ENCODE measurements around the gene PILRA. TPM values are rescaled to one million over a fixed set of nuclear protein-coding genes. Genes with fewer than 3 reads are reported as not detected.
"Not testable (repeated sequence)": the region's sequence is repeated elsewhere in the genome, so short reads cannot be mapped to it uniquely, and the experiment has no call there.

The PILRA gene
- polyA plus RNA-seq, 1 donor from 2014 or later = 2.3 TPM

GRCh38 chr7:100351657-100352058 is 21.6 kb upstream of the PILRA start:
- no peaks in the 10 kb centered on the region for H3K36me3 Mint-ChIP-seq

GRCh38 chr7:100352230-100352781 is 21.0 kb upstream of the PILRA start:
- not testable (repeated sequence) for H3K27ac Mint-ChIP-seq, H3K4me3 Mint-ChIP-seq, H3K27me3 Mint-ChIP-seq, H3K36me3 Mint-ChIP-seq, H3K9me3 Mint-ChIP-seq, H3K4me1 Mint-ChIP-seq

More at GRCh38 chr7:100351657-100352058, 21.6 kb upstream of the PILRA start:
- peak overlapping the region in 1 of 3 donors; percentile 35 for H3K27ac Mint-ChIP-seq
- H3K9me3 Mint-ChIP-seq = no peaks in the 10 kb centered on the region
- H3K4me3 Mint-ChIP-seq = peak overlapping the region in 1 of 4 donors; percentile 70
- H3K4me1 Mint-ChIP-seq = peaks cover 0 to 4% (median 4%) of the 10 kb centered on the region in 3 donors
- no peaks in the 10 kb centered on the region for H3K27me3 Mint-ChIP-seq

- Mint-ChIP-seq H3K27me3 (no peaks in the 10 kb centered on the region), H3K9me3 (no peaks in the 10 kb centered on the region), H3K27ac (peak overlapping the region; percentile 41 to 86 (median 53)), H3K4me1 (peaks cover 0 to 4% (median 4%) of the 10 kb centered on the region in 3 donors), H3K4me3 (peak overlapping the region in 2 of 4 donors; percentile 27 to 34), H3K36me3 (no peaks in the 10 kb centered on the region)
These were observed 20.2 kb upstream of the PILRA start for GRCh38 chr7:100352984-100353684.

- Mint-ChIP-seq H3K36me3 (no peaks in the 10 kb centered on the region), H3K9me3 (no peaks in the 10 kb centered on the region), H3K27me3 (no peaks in the 10 kb centered on the region), H3K27ac (peak overlapping the region; percentile 41 to 86 (median 53)), H3K4me3 (peak overlapping the region in 2 of 4 donors; percentile 38 to 77), H3K4me1 (peaks cover 5 to 10% (median 7%) of the 10 kb centered on the region in 3 donors)
These were observed 19.5 kb upstream of the PILRA start for GRCh38 chr7:100353685-100354330.

GRCh38 chr7:100356416-100357068 is 16.7 kb upstream of the PILRA start:
- Mint-ChIP-seq H3K27ac (peak overlapping the region in 2 of 3 donors; percentile 27 to 35), H3K9me3 (no peaks in the 10 kb centered on the region), H3K4me3 (no peak overlapping the region), H3K4me1 (peaks cover 5 to 8% (median 7%) of the 10 kb centered on the region in 3 donors), H3K36me3 (no peaks in the 10 kb centered on the region), H3K27me3 (no peaks in the 10 kb centered on the region)

GRCh38 chr7:100357131-100357561 is 16.1 kb upstream of the PILRA start:
- Mint-ChIP-seq H3K4me1 (peaks cover 5 to 7% (median 6%) of the 10 kb centered on the region in 3 donors), H3K27ac (peak overlapping the region in 1 of 3 donors; percentile 74), H3K4me3 (peak overlapping the region in 1 of 4 donors; percentile 39), H3K9me3 (no peaks in the 10 kb centered on the region), H3K36me3 (peaks cover under 1% of the 10 kb centered on the region), H3K27me3 (no peaks in the 10 kb centered on the region)

- peaks cover 6 to 8% (median 7%) of the 10 kb centered on the region in 3 donors for H3K4me1 Mint-ChIP-seq
- H3K36me3 Mint-ChIP-seq = peaks cover 2% of the 10 kb centered on the region
- no peaks in the 10 kb centered on the region for H3K27me3 Mint-ChIP-seq
- peak within 1 kb of the TSS; percentile 64 to 84 (median 84) for H3K27ac Mint-ChIP-seq
- peak within 1 kb of the TSS in 3 of 4 donors; percentile 25 to 58 (median 52) for H3K4me3 Mint-ChIP-seq
- H3K9me3 Mint-ChIP-seq = no peaks in the 10 kb centered on the region
These were observed 15.0 kb upstream of the PILRA start, which contains the start of gene PILRB for GRCh38 chr7:100358027-100358856. TSS of gene PILRB (plus strand) at chr7:100358117. CDS start at chr7:100358303, 186 bp downstream.

- H3K27ac Mint-ChIP-seq = peak overlapping the region; percentile 64 to 84 (median 84)
- no peaks in the 10 kb centered on the region for H3K9me3 Mint-ChIP-seq
- no peaks in the 10 kb centered on the region for H3K27me3 Mint-ChIP-seq
- peaks cover 6 to 11% (median 7%) of the 10 kb centered on the region in 3 donors for H3K4me1 Mint-ChIP-seq
- H3K4me3 Mint-ChIP-seq = peak overlapping the region in 1 of 4 donors; percentile 25
- H3K36me3 Mint-ChIP-seq = peaks cover 3% of the 10 kb centered on the region
These were observed 14.5 kb upstream of the PILRA start for GRCh38 chr7:100358857-100359212.

- no peak overlapping the region for H3K4me3 Mint-ChIP-seq
- H3K9me3 Mint-ChIP-seq = no peaks in the 10 kb centered on the region
- peak overlapping the region in 2 of 3 donors; percentile 57 to 87 for H3K27ac Mint-ChIP-seq
- peaks cover 12 to 20% (median 17%) of the 10 kb centered on the region in 3 donors for H3K4me1 Mint-ChIP-seq
- H3K27me3 Mint-ChIP-seq = no peaks in the 10 kb centered on the region
- peaks cover 3% of the 10 kb centered on the region for H3K36me3 Mint-ChIP-seq
These were observed 13.0 kb upstream of the PILRA start for GRCh38 chr7:100360135-100360854.

- Mint-ChIP-seq H3K27me3 (no peaks in the 10 kb centered on the region), H3K4me3 (no peak overlapping the region), H3K9me3 (no peaks in the 10 kb centered on the region), H3K4me1 (peaks cover 38 to 44% (median 39%) of the 10 kb centered on the region in 3 donors), H3K36me3 (peaks cover 3% of the 10 kb centered on the region), H3K27ac (peak overlapping the region; percentile 6 to 77 (median 59))
These were observed 10.2 kb upstream of the PILRA start for GRCh38 chr7:100363098-100363497.

GRCh38 chr7:100363797-100364196 is 9.5 kb upstream of the PILRA start:
- not testable (repeated sequence) for H3K9me3 Mint-ChIP-seq, H3K27me3 Mint-ChIP-seq, H3K36me3 Mint-ChIP-seq
- H3K4me3 Mint-ChIP-seq = peak overlapping the region in 1 of 4 donors; percentile 73
- peak overlapping the region; percentile 59 to 77 (median 67) for H3K27ac Mint-ChIP-seq
- peaks cover 37 to 44% (median 40%) of the 10 kb centered on the region in 3 donors for H3K4me1 Mint-ChIP-seq

- H3K27ac Mint-ChIP-seq = peak overlapping the region; percentile 8 to 77 (median 67)
- peak overlapping the region in 2 of 4 donors; percentile 58 to 73 for H3K4me3 Mint-ChIP-seq
- H3K27me3 Mint-ChIP-seq = no peaks in the 10 kb centered on the region
- H3K36me3 Mint-ChIP-seq = peaks cover 3% of the 10 kb centered on the region
- H3K4me1 Mint-ChIP-seq = peaks cover 43 to 48% (median 45%) of the 10 kb centered on the region in 3 donors
- no peaks in the 10 kb centered on the region for H3K9me3 Mint-ChIP-seq
These were observed 8.8 kb upstream of the PILRA start for GRCh38 chr7:100364480-100364879.

- H3K36me3 Mint-ChIP-seq, H3K9me3 Mint-ChIP-seq, H3K27me3 Mint-ChIP-seq: not testable (repeated sequence)
- peak overlapping the region; percentile 86 to 99 (median 99) for H3K27ac Mint-ChIP-seq
- H3K4me1 Mint-ChIP-seq = peaks cover 48 to 52% (median 49%) of the 10 kb centered on the region in 3 donors
- H3K4me3 Mint-ChIP-seq = peak overlapping the region in 3 of 4 donors; percentile 54 to 85 (median 72)
These were observed 7.3 kb upstream of the PILRA start for GRCh38 chr7:100365998-100366367.
